Adrenal gland (tissue), 5 donors: ENCODE results near the gene PDE6D.

ENCODE experiments used
- POLR2A ChIP-seq, 2 donors: fragments of 450-650 bp; IDR thresholded peaks; one replicate each; pipeline ENCODE4 v1.6.1; 2017; ENCODE audit warnings: antibody characterized with exemption in 2 of 2, mild to moderate bottlenecking in 2 of 2, moderate library complexity in 1 of 2
- TF ChIP-seq, protein P1 (sequence below), 6 experiments: fragments of 450-650 bp in 4 of 6; fragments of 200-600 bp in 2 of 6; sonication (generic) in 1 of 6; IDR thresholded peaks; 1 replicate in 5 of 6; 2 replicates in 1 of 6; pipeline versions ENCODE4 v1.5.1 to v1.8.0; 2016 to 2021; ENCODE audit warnings: antibody characterized with exemption in 6 of 6, mild to moderate bottlenecking in 2 of 6, moderate library complexity in 1 of 6
- donor health status: DM: no; HTN: no; CAD: no.

- TF ChIP-seq, protein P1, sequence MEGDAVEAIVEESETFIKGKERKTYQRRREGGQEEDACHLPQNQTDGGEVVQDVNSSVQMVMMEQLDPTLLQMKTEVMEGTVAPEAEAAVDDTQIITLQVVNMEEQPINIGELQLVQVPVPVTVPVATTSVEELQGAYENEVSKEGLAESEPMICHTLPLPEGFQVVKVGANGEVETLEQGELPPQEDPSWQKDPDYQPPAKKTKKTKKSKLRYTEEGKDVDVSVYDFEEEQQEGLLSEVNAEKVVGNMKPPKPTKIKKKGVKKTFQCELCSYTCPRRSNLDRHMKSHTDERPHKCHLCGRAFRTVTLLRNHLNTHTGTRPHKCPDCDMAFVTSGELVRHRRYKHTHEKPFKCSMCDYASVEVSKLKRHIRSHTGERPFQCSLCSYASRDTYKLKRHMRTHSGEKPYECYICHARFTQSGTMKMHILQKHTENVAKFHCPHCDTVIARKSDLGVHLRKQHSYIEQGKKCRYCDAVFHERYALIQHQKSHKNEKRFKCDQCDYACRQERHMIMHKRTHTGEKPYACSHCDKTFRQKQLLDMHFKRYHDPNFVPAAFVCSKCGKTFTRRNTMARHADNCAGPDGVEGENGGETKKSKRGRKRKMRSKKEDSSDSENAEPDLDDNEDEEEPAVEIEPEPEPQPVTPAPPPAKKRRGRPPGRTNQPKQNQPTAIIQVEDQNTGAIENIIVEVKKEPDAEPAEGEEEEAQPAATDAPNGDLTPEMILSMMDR (IDR thresholded peaks at IDR 0.05), result peak in 1 of 6 experiments; percentile 23
- no peak for TF ChIP-seq POLR2A (IDR thresholded peaks at IDR 0.05)
Measured at GRCh38 chr2:231685349-231686191, 95.5 kb downstream of the PDE6D start.
